Muscle of leg (tissue), 11 donors: ENCODE results near the gene ACTN1. TPM values are rescaled to one million over a fixed set of nuclear protein-coding genes. Genes with fewer than 3 reads are reported as not detected.

Experiments used
- DNase-seq: peaks from one replicate; pipeline ENCODE4 v3.0.0; 2013
- H3K27ac ChIP-seq: one replicate; pipeline ENCODE4 v1.5.1; 2013; ENCODE audit warnings: mild to moderate bottlenecking, low read length, control low read depth
- H3K27me3 ChIP-seq: one replicate; pipeline ENCODE4 v1.6.1; 2013; ENCODE audit warnings: low read length; ENCODE audit not compliant: control insufficient read depth, insufficient read depth
- H3K36me3 ChIP-seq: one replicate; pipeline ENCODE4 v1.6.1; 2013; ENCODE audit warnings: low read length; ENCODE audit not compliant: control insufficient read depth, insufficient read depth
- H3K4me1 ChIP-seq: one replicate; pipeline ENCODE4 v1.6.1; 2013; ENCODE audit warnings: low read length; ENCODE audit not compliant: control insufficient read depth, insufficient read depth
- H3K4me3 ChIP-seq: one replicate; pipeline ENCODE4 v1.5.1; 2013; ENCODE audit warnings: low read length, control low read depth
- H3K9me3 ChIP-seq: replicated peaks from 2 replicates; pipeline ENCODE4 v1.6.1; 2013; ENCODE audit warnings: low read depth, low read length; ENCODE audit not compliant: control insufficient read depth
- WGBS: methylation state at CpG from one replicate; pipeline ENCODE4 v1.1.5; 2013; ENCODE audit warnings: missing lambda C conversion rate; ENCODE audit not compliant: insufficient coverage; 5-methylcytosine and 5-hydroxymethylcytosine counted together
- polyA plus RNA-seq, 8 donors: library from polyadenylated mRNA; unstranded; fragments of 120-200 nt; gene quantifications; one replicate each; pipeline versions ENCODE4 v1.2.1 to v1.2.3, GENCODE V29; 2013; ENCODE audit warnings: inconsistent platforms in 1 of 8, low replicate concordance in 1 of 8; ENCODE audit not compliant: insufficient read length in 8 of 8, insufficient read depth in 1 of 8
- total RNA-seq: library from RNA; stranded (reverse); fragments of 120-200 nt; gene quantifications from one replicate; pipeline ENCODE4 v1.2.4, GENCODE V29; 2013

Gene ACTN1
- total and polyA plus RNA-seq, 9 donors = 30.3 to 58.5 (median 48.5) TPM

- no peak for DNase-seq
- peak overlapping the region; percentile 22 for H3K27ac ChIP-seq
- H3K27me3 ChIP-seq = no peaks in the 10 kb centered on the region
- H3K4me1 ChIP-seq = peaks cover 25% of the 10 kb centered on the region
- WGBS = 64% methylated on average over 7 of the region's 7 CpGs
- H3K36me3 ChIP-seq = peaks cover 17% of the 10 kb centered on the region
- no peak overlapping the region for H3K4me3 ChIP-seq
- peaks cover 8% of the 10 kb centered on the region for H3K9me3 ChIP-seq
These were observed 56.2 kb downstream of the ACTN1 start for GRCh38 chr14:68922886-68923285.

- peaks cover 8% of the 10 kb centered on the region for H3K9me3 ChIP-seq
- WGBS = 17% methylated on average over 4 of the region's 6 CpGs
- no peaks in the 10 kb centered on the region for H3K27me3 ChIP-seq
- H3K4me1 ChIP-seq = peaks cover 25% of the 10 kb centered on the region
- no peak overlapping the region for H3K4me3 ChIP-seq
- peak; percentile 73 for DNase-seq
- peak overlapping the region; percentile 22 for H3K27ac ChIP-seq
- peaks cover 19% of the 10 kb centered on the region for H3K36me3 ChIP-seq
These were observed 56.9 kb downstream of the ACTN1 start for GRCh38 chr14:68922201-68922621.

- no peak for DNase-seq
- H3K36me3 ChIP-seq = peaks cover 22% of the 10 kb centered on the region
- no peak overlapping the region for H3K27ac ChIP-seq
These were observed 57.4 kb downstream of the ACTN1 start for GRCh38 chr14:68921666-68922065.

GRCh38 chr14:68921049-68921448 lies 58.1 kb downstream of the ACTN1 start:
- 100% methylated on average over 1 of the region's 9 CpGs for WGBS
- Histone ChIP-seq H3K4me3 (no peak overlapping the region), H3K36me3 (peaks cover 22% of the 10 kb centered on the region), H3K4me1 (peaks cover 29% of the 10 kb centered on the region), H3K9me3 (peaks cover 4% of the 10 kb centered on the region), H3K27me3 (no peaks in the 10 kb centered on the region), H3K27ac (no peak overlapping the region)
- DNase-seq = no peak

More at GRCh38 chr14:68921666-68922065, 57.4 kb downstream of the ACTN1 start:
- peaks cover 25% of the 10 kb centered on the region for H3K4me1 ChIP-seq
- H3K27me3 ChIP-seq = no peaks in the 10 kb centered on the region
- no peak overlapping the region for H3K4me3 ChIP-seq
- peaks cover 8% of the 10 kb centered on the region for H3K9me3 ChIP-seq

GRCh38 chr14:68919129-68919927 lies 59.8 kb downstream of the ACTN1 start:
- Histone ChIP-seq H3K27ac (no peak overlapping the region), H3K4me1 (peaks cover 26% of the 10 kb centered on the region), H3K36me3 (peaks cover 19% of the 10 kb centered on the region), H3K4me3 (no peak overlapping the region), H3K27me3 (no peaks in the 10 kb centered on the region), H3K9me3 (no peaks in the 10 kb centered on the region)
- no peak for DNase-seq
- 83% methylated on average over 6 of the region's 8 CpGs for WGBS

- Histone ChIP-seq H3K9me3 (no peaks in the 10 kb centered on the region), H3K36me3 (peaks cover 19% of the 10 kb centered on the region), H3K27me3 (no peaks in the 10 kb centered on the region), H3K4me1 (peaks cover 22% of the 10 kb centered on the region), H3K27ac (no peak overlapping the region), H3K4me3 (no peak overlapping the region)
- DNase-seq = no peak
- 89% methylated on average over 9 of the region's 10 CpGs for WGBS
These were observed 60.5 kb downstream of the ACTN1 start for GRCh38 chr14:68918612-68919011.

- 78% methylated on average over 8 of the region's 11 CpGs for WGBS
- H3K4me3 ChIP-seq = no peak overlapping the region
- no peaks in the 10 kb centered on the region for H3K27me3 ChIP-seq
- H3K9me3 ChIP-seq = no peaks in the 10 kb centered on the region
- DNase-seq = no peak
- peaks cover 11% of the 10 kb centered on the region for H3K4me1 ChIP-seq
- no peak overlapping the region for H3K27ac ChIP-seq
- peaks cover 19% of the 10 kb centered on the region for H3K36me3 ChIP-seq
These were observed 62.7 kb downstream of the ACTN1 start for GRCh38 chr14:68916358-68916941.

- H3K36me3 ChIP-seq = peaks cover 28% of the 10 kb centered on the region
- H3K27me3 ChIP-seq = no peaks in the 10 kb centered on the region
- peaks cover 10% of the 10 kb centered on the region for H3K4me1 ChIP-seq
- no peaks in the 10 kb centered on the region for H3K9me3 ChIP-seq
- no peak overlapping the region for H3K4me3 ChIP-seq
- no peak for DNase-seq
- WGBS = 100% methylated on average over 2 of the region's 3 CpGs
- no peak overlapping the region for H3K27ac ChIP-seq
These were observed 65.6 kb downstream of the ACTN1 start for GRCh38 chr14:68913516-68913915.

- DNase-seq = peak; percentile 86
- H3K9me3 ChIP-seq = no peaks in the 10 kb centered on the region
- H3K27ac ChIP-seq = no peak overlapping the region
- H3K4me1 ChIP-seq = peaks cover 10% of the 10 kb centered on the region
- no peak overlapping the region for H3K4me3 ChIP-seq
- 71% methylated on average over 4 of the region's 12 CpGs for WGBS
- H3K36me3 ChIP-seq = peaks cover 33% of the 10 kb centered on the region
- no peaks in the 10 kb centered on the region for H3K27me3 ChIP-seq
These were observed 67.4 kb downstream of the ACTN1 start for GRCh38 chr14:68911594-68912227.

- peaks cover 5% of the 10 kb centered on the region for H3K4me1 ChIP-seq
- H3K27me3 ChIP-seq = no peaks in the 10 kb centered on the region
- no peak overlapping the region for H3K4me3 ChIP-seq
- no peaks in the 10 kb centered on the region for H3K9me3 ChIP-seq
- peaks cover 37% of the 10 kb centered on the region for H3K36me3 ChIP-seq
- DNase-seq = no peak
- WGBS = 67% methylated on average over 4 of the region's 9 CpGs
- no peak overlapping the region for H3K27ac ChIP-seq
These were observed 68.6 kb downstream of the ACTN1 start for GRCh38 chr14:68910540-68910939.
